HEK293 (cell line): Measurements from ENCODE around the gene GBP7.
"Not testable (repeated sequence)": the region's sequence is repeated elsewhere in the genome, so short reads cannot be mapped to it uniquely, and the experiment has no call there.

ENCODE experiments used
- CTCF ChIA-PET: fragments of 350-600 bp; formaldehyde crosslinking; extraction: SDS; loops from one replicate; lab custom pipeline; 2021; ENCODE audit warnings: antibody characterized with exemption; lab: Yijun Ruan, JAX
- POLR2A ChIA-PET: fragments of 300-600 bp; formaldehyde crosslinking; extraction: SDS; loops from one replicate; lab custom pipeline; 2020; ENCODE audit warnings: antibody characterized with exemption, inconsistent platforms; lab: Yijun Ruan, JAX
- H3K27ac ChIP-seq: fragments of 200-500 bp; sonication (Bioruptor generic); 2 replicates; pipeline ENCODE4 v1.5.1; 2014; ENCODE audit warnings: low read depth, low read length, control low read depth, inconsistent platforms; ENCODE audit errors: extremely low read depth
- H3K36me3 ChIP-seq, 2 experiments: fragments of 200-500 bp in 1 of 2; sonication (Bioruptor generic) in 1 of 2; 1 replicate in 1 of 2; 2 replicates in 1 of 2; pipeline ENCODE4 v1.5.1; 2014 to 2017; ENCODE audit warnings: inconsistent platforms in 2 of 2, low read length in 2 of 2; ENCODE audit not compliant: control insufficient read depth in 2 of 2, insufficient read depth in 1 of 2
- H3K4me1 ChIP-seq: fragments of 200-500 bp; sonication (Bioruptor generic); 2 replicates; pipeline ENCODE4 v1.5.1; 2014; ENCODE audit warnings: mild to moderate bottlenecking, low read length, inconsistent platforms; ENCODE audit not compliant: control insufficient read depth, insufficient read depth
- H3K4me3 ChIP-seq: 2 replicates; pipeline ENCODE4 v1.5.1; 2011; ENCODE audit warnings: low read depth, mild to moderate bottlenecking, control low read depth, low read length, moderate library complexity
- H3K9me3 ChIP-seq: fragments of 200-500 bp; sonication (Bioruptor generic); 2 replicates; pipeline ENCODE4 v1.5.1; 2014; ENCODE audit warnings: low read depth, low read length, inconsistent platforms; ENCODE audit not compliant: control insufficient read depth, insufficient read depth
- BCL6B ChIP-seq: fragments of 450-650 bp; formaldehyde crosslinking; IDR thresholded peaks from 2 replicates; pipeline ENCODE4 v1.5.1; 2017; ENCODE audit warnings: missing biosample characterization, missing genetic modification characterization
- GLIS1 ChIP-seq: fragments of 450-650 bp; formaldehyde crosslinking; IDR thresholded peaks from 2 replicates; pipeline ENCODE4 v1.5.1; 2016; ENCODE audit warnings: missing biosample characterization, missing genetic modification characterization
- PRDM2 ChIP-seq: fragments of 450-650 bp; formaldehyde crosslinking; IDR thresholded peaks from 2 replicates; pipeline ENCODE4 v1.5.1; 2016; ENCODE audit warnings: missing biosample characterization, missing genetic modification characterization, borderline replicate concordance
- SCRT2 ChIP-seq: fragments of 450-650 bp; formaldehyde crosslinking; IDR thresholded peaks from 2 replicates; pipeline ENCODE4 v1.5.1; 2016; ENCODE audit warnings: missing biosample characterization, missing genetic modification characterization
- ZNF23 ChIP-seq: fragments of 450-650 bp; formaldehyde crosslinking; IDR thresholded peaks from 2 replicates; pipeline ENCODE4 v1.5.1; 2016; ENCODE audit warnings: missing biosample characterization, missing genetic modification characterization, borderline replicate concordance
- ZNF266 ChIP-seq: fragments of 450-650 bp; formaldehyde crosslinking; IDR thresholded peaks from 2 replicates; pipeline ENCODE4 v1.5.1; 2016; ENCODE audit warnings: missing biosample characterization, missing genetic modification characterization, low read depth
- ZNF280D ChIP-seq: fragments of 450-650 bp; formaldehyde crosslinking; IDR thresholded peaks from 2 replicates; pipeline ENCODE4 v1.5.1; 2016; ENCODE audit warnings: missing biosample characterization, missing genetic modification characterization
- ZNF324 ChIP-seq: fragments of 450-650 bp; formaldehyde crosslinking; IDR thresholded peaks from 2 replicates; pipeline ENCODE4 v1.5.1; 2016; ENCODE audit warnings: missing biosample characterization, missing genetic modification characterization
- ZNF513 ChIP-seq: fragments of 450-650 bp; IDR thresholded peaks from 2 replicates; pipeline ENCODE4 v1.5.1; 2018; ENCODE audit warnings: missing biosample characterization, missing genetic modification characterization
- ZNF530 ChIP-seq: fragments of 450-650 bp; formaldehyde crosslinking; IDR thresholded peaks from 2 replicates; pipeline ENCODE4 v1.5.1; 2016; ENCODE audit warnings: low read depth, missing biosample characterization, missing genetic modification characterization
- ZNF654 ChIP-seq: fragments of 450-650 bp; formaldehyde crosslinking; IDR thresholded peaks from 2 replicates; pipeline ENCODE4 v1.5.1; 2016; ENCODE audit warnings: low read depth, missing biosample characterization, missing genetic modification characterization
- ZNF664 ChIP-seq: fragments of 450-650 bp; formaldehyde crosslinking; IDR thresholded peaks from 2 replicates; pipeline ENCODE4 v1.5.1; 2016; ENCODE audit warnings: missing biosample characterization, missing genetic modification characterization
- ZNF843 ChIP-seq: fragments of 450-650 bp; formaldehyde crosslinking; IDR thresholded peaks from 2 replicates; pipeline ENCODE4 v1.5.1; 2016; ENCODE audit warnings: missing biosample characterization, missing genetic modification characterization
- ZSCAN18 ChIP-seq: fragments of 450-650 bp; formaldehyde crosslinking; IDR thresholded peaks from 2 replicates; pipeline ENCODE4 v1.5.1; 2016; ENCODE audit warnings: missing biosample characterization, missing genetic modification characterization
- TF ChIP-seq, protein P1 (sequence below): fragments of 450-650 bp; formaldehyde crosslinking; IDR thresholded peaks from 2 replicates; pipeline ENCODE4 v1.5.1; 2016; ENCODE audit warnings: missing biosample characterization, missing genetic modification characterization

Gene GBP7

GRCh38 chr1:89130716-89131115 lies 45.1 kb downstream of the GBP7 start (continued):
- TF ChIP-seq, protein P1, sequence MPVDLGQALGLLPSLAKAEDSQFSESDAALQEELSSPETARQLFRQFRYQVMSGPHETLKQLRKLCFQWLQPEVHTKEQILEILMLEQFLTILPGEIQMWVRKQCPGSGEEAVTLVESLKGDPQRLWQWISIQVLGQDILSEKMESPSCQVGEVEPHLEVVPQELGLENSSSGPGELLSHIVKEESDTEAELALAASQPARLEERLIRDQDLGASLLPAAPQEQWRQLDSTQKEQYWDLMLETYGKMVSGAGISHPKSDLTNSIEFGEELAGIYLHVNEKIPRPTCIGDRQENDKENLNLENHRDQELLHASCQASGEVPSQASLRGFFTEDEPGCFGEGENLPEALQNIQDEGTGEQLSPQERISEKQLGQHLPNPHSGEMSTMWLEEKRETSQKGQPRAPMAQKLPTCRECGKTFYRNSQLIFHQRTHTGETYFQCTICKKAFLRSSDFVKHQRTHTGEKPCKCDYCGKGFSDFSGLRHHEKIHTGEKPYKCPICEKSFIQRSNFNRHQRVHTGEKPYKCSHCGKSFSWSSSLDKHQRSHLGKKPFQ (tag by site-specific recombination): no peak

DNA sequence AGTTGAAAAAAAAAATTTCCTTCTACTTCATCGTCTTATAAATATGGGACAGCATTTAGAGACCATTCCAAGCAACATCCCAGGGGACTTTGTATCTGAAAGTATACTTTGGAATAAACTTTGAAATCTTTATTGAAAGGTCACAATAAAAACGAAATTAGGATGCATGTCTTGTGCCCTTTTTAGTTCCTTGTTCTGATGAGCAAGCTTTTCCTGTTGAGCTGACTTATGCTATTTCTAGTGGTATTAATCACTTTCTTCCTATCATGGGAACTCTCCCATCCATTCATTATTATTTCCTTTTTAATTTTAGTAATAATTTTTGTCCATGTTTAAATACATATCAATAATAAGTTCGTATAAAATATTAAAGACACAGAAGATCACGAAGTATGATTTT lies 45.9 kb downstream of the GBP7 start:
- ChIA-PET CTCF (no interaction called here), POLR2A (no interaction called here)
- no peaks in the 10 kb centered on the region for H3K4me1 ChIP-seq
- TF ChIP-seq ZNF23 (tag by site-specific recombination) (no peak), ZNF324 (tag by site-specific recombination) (no peak), GLIS1 (tag by site-specific recombination) (no peak), BCL6B (no peak), ZSCAN18 (tag by site-specific recombination) (no peak), ZNF664 (tag by site-specific recombination) (no peak), ZNF513 (tag by site-specific recombination) (no peak), ZNF266 (tag by site-specific recombination) (no peak), ZNF280D (tag by site-specific recombination) (no peak), ZNF843 (tag by site-specific recombination) (no peak), SCRT2 (tag by site-specific recombination) (no peak), ZNF530 (tag by site-specific recombination) (no peak), PRDM2 (tag by site-specific recombination) (no peak), ZNF654 (no peak)
- no peaks in the 10 kb centered on the region for H3K36me3 ChIP-seq
- H3K27ac ChIP-seq: no peak overlapping the region
- no peak overlapping the region for H3K4me3 ChIP-seq
- H3K9me3 ChIP-seq: no peaks in the 10 kb centered on the region

DNA sequence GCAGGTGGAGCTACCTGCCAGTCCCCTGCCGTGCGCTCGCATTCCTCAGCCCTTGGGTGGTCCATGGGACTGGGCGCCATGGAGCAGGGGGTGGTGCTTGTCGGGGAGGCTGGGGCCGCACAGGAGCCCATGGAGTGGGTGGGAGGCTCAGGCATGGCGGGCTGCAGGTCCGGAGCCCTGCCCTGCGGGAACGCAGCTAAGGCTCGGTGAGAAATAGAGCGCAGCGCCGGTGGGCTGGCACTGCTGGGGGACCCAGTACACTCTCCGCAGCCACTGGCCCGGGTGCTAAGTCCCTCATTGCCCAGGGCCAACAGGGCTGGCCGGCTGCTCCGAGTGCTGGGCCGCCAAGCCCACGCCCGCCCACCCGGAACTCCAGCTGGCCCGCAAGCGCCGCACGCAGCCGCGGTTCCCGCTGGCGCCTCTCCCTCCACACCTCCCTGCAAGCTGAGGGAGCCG lies 47.8 kb downstream of the GBP7 start:
- POLR2A ChIA-PET, CTCF ChIA-PET, H3K27ac ChIP-seq, H3K9me3 ChIP-seq, H3K4me3 ChIP-seq, H3K4me1 ChIP-seq, H3K36me3 ChIP-seq: not testable (repeated sequence)
